Measurements from ENCODE around the gene PLAAT4.
A peak's percentile ranks its signal among the peaks of the same experiment; 100 is the strongest.

GRCh38 chr11:63592975-63593395 lies 56.4 kb downstream of the PLAAT4 start:
- TF ChIP-seq, protein P1, sequence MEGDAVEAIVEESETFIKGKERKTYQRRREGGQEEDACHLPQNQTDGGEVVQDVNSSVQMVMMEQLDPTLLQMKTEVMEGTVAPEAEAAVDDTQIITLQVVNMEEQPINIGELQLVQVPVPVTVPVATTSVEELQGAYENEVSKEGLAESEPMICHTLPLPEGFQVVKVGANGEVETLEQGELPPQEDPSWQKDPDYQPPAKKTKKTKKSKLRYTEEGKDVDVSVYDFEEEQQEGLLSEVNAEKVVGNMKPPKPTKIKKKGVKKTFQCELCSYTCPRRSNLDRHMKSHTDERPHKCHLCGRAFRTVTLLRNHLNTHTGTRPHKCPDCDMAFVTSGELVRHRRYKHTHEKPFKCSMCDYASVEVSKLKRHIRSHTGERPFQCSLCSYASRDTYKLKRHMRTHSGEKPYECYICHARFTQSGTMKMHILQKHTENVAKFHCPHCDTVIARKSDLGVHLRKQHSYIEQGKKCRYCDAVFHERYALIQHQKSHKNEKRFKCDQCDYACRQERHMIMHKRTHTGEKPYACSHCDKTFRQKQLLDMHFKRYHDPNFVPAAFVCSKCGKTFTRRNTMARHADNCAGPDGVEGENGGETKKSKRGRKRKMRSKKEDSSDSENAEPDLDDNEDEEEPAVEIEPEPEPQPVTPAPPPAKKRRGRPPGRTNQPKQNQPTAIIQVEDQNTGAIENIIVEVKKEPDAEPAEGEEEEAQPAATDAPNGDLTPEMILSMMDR (IDR thresholded peaks at IDR 0.05; ENCODE audit: insufficient read depth, low read length): peak; percentile 57
- TF ChIP-seq POLR2AphosphoS5 (IDR thresholded peaks at IDR 0.05; ENCODE audit: low read depth) (no peak), SPI1 (IDR thresholded peaks at IDR 0.05; ENCODE audit: borderline replicate concordance, low read depth) (no peak)
- TF ChIP-seq, protein P2, sequence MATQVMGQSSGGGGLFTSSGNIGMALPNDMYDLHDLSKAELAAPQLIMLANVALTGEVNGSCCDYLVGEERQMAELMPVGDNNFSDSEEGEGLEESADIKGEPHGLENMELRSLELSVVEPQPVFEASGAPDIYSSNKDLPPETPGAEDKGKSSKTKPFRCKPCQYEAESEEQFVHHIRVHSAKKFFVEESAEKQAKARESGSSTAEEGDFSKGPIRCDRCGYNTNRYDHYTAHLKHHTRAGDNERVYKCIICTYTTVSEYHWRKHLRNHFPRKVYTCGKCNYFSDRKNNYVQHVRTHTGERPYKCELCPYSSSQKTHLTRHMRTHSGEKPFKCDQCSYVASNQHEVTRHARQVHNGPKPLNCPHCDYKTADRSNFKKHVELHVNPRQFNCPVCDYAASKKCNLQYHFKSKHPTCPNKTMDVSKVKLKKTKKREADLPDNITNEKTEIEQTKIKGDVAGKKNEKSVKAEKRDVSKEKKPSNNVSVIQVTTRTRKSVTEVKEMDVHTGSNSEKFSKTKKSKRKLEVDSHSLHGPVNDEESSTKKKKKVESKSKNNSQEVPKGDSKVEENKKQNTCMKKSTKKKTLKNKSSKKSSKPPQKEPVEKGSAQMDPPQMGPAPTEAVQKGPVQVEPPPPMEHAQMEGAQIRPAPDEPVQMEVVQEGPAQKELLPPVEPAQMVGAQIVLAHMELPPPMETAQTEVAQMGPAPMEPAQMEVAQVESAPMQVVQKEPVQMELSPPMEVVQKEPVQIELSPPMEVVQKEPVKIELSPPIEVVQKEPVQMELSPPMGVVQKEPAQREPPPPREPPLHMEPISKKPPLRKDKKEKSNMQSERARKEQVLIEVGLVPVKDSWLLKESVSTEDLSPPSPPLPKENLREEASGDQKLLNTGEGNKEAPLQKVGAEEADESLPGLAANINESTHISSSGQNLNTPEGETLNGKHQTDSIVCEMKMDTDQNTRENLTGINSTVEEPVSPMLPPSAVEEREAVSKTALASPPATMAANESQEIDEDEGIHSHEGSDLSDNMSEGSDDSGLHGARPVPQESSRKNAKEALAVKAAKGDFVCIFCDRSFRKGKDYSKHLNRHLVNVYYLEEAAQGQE (IDR thresholded peaks at IDR 0.05; ENCODE audit: insufficient replicate concordance, low read depth): peak; percentile 89

Data from HL-60 (cell line).